ENCODE results near the gene LRG1. TPM values are rescaled to one million over a fixed set of nuclear protein-coding genes. Genes with fewer than 3 reads are reported as not detected.
A peak's percentile ranks its signal among the peaks of the same experiment; 100 is the strongest.

Gene LRG1
- total RNA-seq, 2 donors from 2014 or later = 0.86 to 1.4 TPM

GRCh38 chr19:4586691-4587090 lies 46.9 kb upstream of the LRG1 start:
- no peaks in the 10 kb centered on the region for H3K36me3 Mint-ChIP-seq (ENCODE audit: low read depth)
- H3K9ac ChIP-seq (ENCODE audit: extremely low read depth, low read length, poor library complexity, severe bottlenecking) = no peak overlapping the region
- no peak overlapping the region for H3K4me3 Mint-ChIP-seq
- H3K27me3 ChIP-seq (ENCODE audit: control insufficient read depth, insufficient read depth, low read length, poor library complexity, severe bottlenecking) = peaks cover 13% of the 10 kb centered on the region
- H3K9me3 Mint-ChIP-seq = no peaks in the 10 kb centered on the region
- WGBS, 2 experiments (ENCODE audit: insufficient coverage in 1 of 2, insufficient read length in 1 of 2) = 67 to 85% methylated on average over 3 to 6 of the region's 6 CpGs
- no peaks in the 10 kb centered on the region for H3K4me1 ChIP-seq (ENCODE audit: control insufficient read depth, insufficient read depth, low read length)
- H3K27ac ChIP-seq (ENCODE audit: low read depth, low read length) = no peak overlapping the region
- TF ChIP-seq CTCF (conservative IDR thresholded peaks at IDR 0.05) = no peak
- H3K4me3 ChIP-seq (ENCODE audit: low read length) = no peak overlapping the region
- DNase-seq = no peak
- H3K27me3 Mint-ChIP-seq (ENCODE audit: insufficient read depth) = peaks cover 30% of the 10 kb centered on the region
- no peak overlapping the region for H3K27ac Mint-ChIP-seq
- no peaks in the 10 kb centered on the region for H3K36me3 ChIP-seq (ENCODE audit: control insufficient read depth, insufficient read depth, low read length)
- H3K9me3 ChIP-seq (ENCODE audit: control insufficient read depth, low read length) = no peaks in the 10 kb centered on the region
- no peaks in the 10 kb centered on the region for H3K4me1 Mint-ChIP-seq

- Histone ChIP-seq H3K9me3 (ENCODE audit: control insufficient read depth, low read length) (no peaks in the 10 kb centered on the region), H3K4me3 (ENCODE audit: low read length) (no peak overlapping the region), H3K27ac (ENCODE audit: low read depth, low read length) (no peak overlapping the region), H3K27me3 (ENCODE audit: control insufficient read depth, insufficient read depth, low read length, poor library complexity, severe bottlenecking) (peaks cover 13% of the 10 kb centered on the region), H3K36me3 (ENCODE audit: control insufficient read depth, insufficient read depth, low read length) (no peaks in the 10 kb centered on the region), H3K9ac (ENCODE audit: extremely low read depth, low read length, poor library complexity, severe bottlenecking) (no peak overlapping the region), H3K4me1 (ENCODE audit: control insufficient read depth, insufficient read depth, low read length) (no peaks in the 10 kb centered on the region)
- H3K9me3 Mint-ChIP-seq = no peaks in the 10 kb centered on the region
- no peak overlapping the region for H3K4me3 Mint-ChIP-seq
- H3K27ac Mint-ChIP-seq = no peak overlapping the region
- H3K36me3 Mint-ChIP-seq (ENCODE audit: low read depth) = no peaks in the 10 kb centered on the region
- H3K27me3 Mint-ChIP-seq (ENCODE audit: insufficient read depth) = peaks cover 30% of the 10 kb centered on the region
- 81 to 90% methylated on average over 6 of the region's 6 CpGs for WGBS, 2 experiments (ENCODE audit: insufficient coverage in 1 of 2, insufficient read length in 1 of 2)
- H3K4me1 Mint-ChIP-seq = no peaks in the 10 kb centered on the region
- no peak for TF ChIP-seq CTCF (conservative IDR thresholded peaks at IDR 0.05)
- DNase-seq = no peak
Observed at GRCh38 chr19:4586245-4586644, 46.4 kb upstream of the LRG1 start.

GRCh38 chr19:4585556-4585955 lies 45.7 kb upstream of the LRG1 start:
- 80% methylated on average over 1 of the region's 1 CpG; no CpG with 5 or more reads in 1 of the 2 experiments for WGBS, 2 experiments (ENCODE audit: insufficient coverage in 1 of 2, insufficient read length in 1 of 2)
- no peak overlapping the region for H3K27ac Mint-ChIP-seq
- H3K36me3 ChIP-seq (ENCODE audit: control insufficient read depth, insufficient read depth, low read length) = no peaks in the 10 kb centered on the region
- H3K27me3 ChIP-seq (ENCODE audit: control insufficient read depth, insufficient read depth, low read length, poor library complexity, severe bottlenecking) = peaks cover 13% of the 10 kb centered on the region
- no peak for TF ChIP-seq CTCF (conservative IDR thresholded peaks at IDR 0.05)
- H3K4me3 ChIP-seq (ENCODE audit: low read length) = no peak overlapping the region
- DNase-seq = no peak
- H3K27me3 Mint-ChIP-seq (ENCODE audit: insufficient read depth) = peaks cover 30% of the 10 kb centered on the region
- H3K4me1 ChIP-seq (ENCODE audit: control insufficient read depth, insufficient read depth, low read length) = no peaks in the 10 kb centered on the region
- H3K4me1 Mint-ChIP-seq = no peaks in the 10 kb centered on the region
- peak overlapping the region; percentile 45 for H3K4me3 Mint-ChIP-seq
- no peaks in the 10 kb centered on the region for H3K9me3 ChIP-seq (ENCODE audit: control insufficient read depth, low read length)
- H3K36me3 Mint-ChIP-seq (ENCODE audit: low read depth) = no peaks in the 10 kb centered on the region
- no peaks in the 10 kb centered on the region for H3K9me3 Mint-ChIP-seq
- no peak overlapping the region for H3K9ac ChIP-seq (ENCODE audit: extremely low read depth, low read length, poor library complexity, severe bottlenecking)
- H3K27ac ChIP-seq (ENCODE audit: low read depth, low read length) = no peak overlapping the region
